ENCODE measurements around the gene PPM1E. TPM values are rescaled to one million over a fixed set of nuclear protein-coding genes. Genes with fewer than 3 reads are reported as not detected.

The PPM1E gene
- total and polyA plus RNA-seq, 2 of the 4 experiments (the other 2 are of a cell fraction): under 0.01 to 0.05 TPM

DNA sequence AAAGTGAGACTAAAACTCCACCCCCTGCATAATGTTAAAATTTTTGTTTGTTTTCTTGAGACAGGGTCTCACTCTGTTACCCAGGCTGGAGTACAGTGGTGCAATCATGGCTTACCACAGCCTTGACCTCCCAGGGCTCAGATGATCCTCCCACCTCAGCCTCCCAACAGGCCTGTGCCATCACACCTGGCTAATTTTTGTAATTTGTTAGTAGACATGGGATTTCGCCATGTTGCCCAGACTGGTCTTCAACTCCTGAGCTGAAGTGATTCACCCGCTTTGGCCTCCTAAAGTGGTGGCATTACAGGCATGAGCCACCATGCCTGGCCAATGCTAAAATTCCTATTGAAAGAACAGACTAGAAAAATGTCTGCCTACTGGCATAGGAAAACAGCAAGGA, 247.2 kb downstream of the PPM1E start:
- Histone ChIP-seq H2BK15ac (ENCODE audit: low read depth, low read length) (peak overlapping the region; percentile 53; the same call in 1 of the 3 replicates), H3K4me3 (ENCODE audit: insufficient read depth, low read depth, low read length) (no peak overlapping the region), H3K23ac (ENCODE audit: low read depth, low read length) (no peak overlapping the region; the same call in 1 of the 2 replicates), H2BK120ac (ENCODE audit: low read depth, low read length) (0 out of 2 replicates have a peak overlapping the region, but pooled peaks have one; percentile 5), H3K27ac (ENCODE audit: insufficient read depth, low read length) (no peak overlapping the region), H3K56ac (ENCODE audit: extremely low read depth, insufficient read depth, low read length) (no peak overlapping the region), H2AK5ac (ENCODE audit: low read depth, low read length) (peak overlapping the region; percentile 39; the same call in 1 of the 2 replicates), H4K8ac (ENCODE audit: low read depth in 2 of 2, low read length in 2 of 2) (peak overlapping the region in 1 of 2 experiments; percentile 37; a peak in 1 of 4 replicates), H2AK9ac (replicated peaks; ENCODE audit: low read depth, low read length, poor library complexity) (no peak overlapping the region), H3K79me1 (ENCODE audit: low read depth in 1 of 2, low read length in 2 of 2) (peaks cover 0 to 4% of the 10 kb centered on the region in 2 experiments; a peak in 1 of 4 replicates), H2BK20ac (ENCODE audit: low read depth, low read length) (peak overlapping the region; percentile 47), H4K20me1 (ENCODE audit: insufficient read depth, low read length) (no peaks in the 10 kb centered on the region), H3K9me3 (ENCODE audit: control insufficient read depth, insufficient read depth, low read length) (no peaks in the 10 kb centered on the region), H2BK5ac (ENCODE audit: low read depth, low read length, poor library complexity, severe bottlenecking) (no peak overlapping the region), H4K5ac (ENCODE audit: low read depth, low read length) (no peak overlapping the region), H3K14ac (replicated peaks; ENCODE audit: low read depth, low read length) (no peak overlapping the region), H2AFZ (replicated peaks; ENCODE audit: low read length, poor library complexity) (no peak overlapping the region), H3K4ac (ENCODE audit: low read depth, low read length) (no peak overlapping the region; the same call in 1 of the 2 replicates), H3K4me2 (ENCODE audit: low read depth, low read length) (no peak overlapping the region), H3K36me3 (ENCODE audit: control insufficient read depth, insufficient read depth, low read length) (peaks cover 3% of the 10 kb centered on the region; the same call in 1 of the 2 replicates), H3K18ac (ENCODE audit: low read depth, low read length) (no peak overlapping the region), H4K91ac (ENCODE audit: insufficient read depth, low read depth, low read length) (peak overlapping the region; percentile 35; the same call in 1 of the 2 replicates), H3K4me1 (ENCODE audit: control insufficient read depth, insufficient read depth, low read length) (peaks cover 6% of the 10 kb centered on the region), H3K27me3 (ENCODE audit: control insufficient read depth, insufficient read depth, low read length) (no peaks in the 10 kb centered on the region), H3K9me1 (ENCODE audit: insufficient read depth, low read length) (no peaks in the 10 kb centered on the region; the same call in 1 of the 2 replicates), H3K9ac (ENCODE audit: low read depth, low read length) (no peak overlapping the region)
- no peak for ATAC-seq (ENCODE audit: low read depth)
- in situ Hi-C loops (cut with MboI; ENCODE audit: low sequenced_read_pairs): loop anchor here (10.0 kb wide), 1 partner anchor 418 kb away; no protein-coding TSS in a partner anchor
- WGBS, 2 experiments (ENCODE audit: extremely low coverage in 2 of 2, insufficient read length in 1 of 2): 100% methylated on average over 2 of the region's 2 CpGs; no CpG with 5 or more reads in 1 of the 2 experiments
- ChIA-PET POLR2A (ENCODE audit: unreplicated experiment) (no interaction called here), CTCF (interaction anchor here (1.2 to 3.8 kb wide), 2 partner anchors 291 to 415 kb away, joined by 3 to 28 read pairs; no protein-coding TSS in a partner anchor)
- TF ChIP-seq BHLHE40 (IDR thresholded peaks at IDR 0.05; ENCODE audit: low read depth, low read length) (no peak), POLR2A (IDR thresholded peaks at IDR 0.05; ENCODE audit: low read depth, low read length) (no peak), CHD1 (IDR thresholded peaks at IDR 0.05; ENCODE audit: low read depth, low read length) (no peak), NFE2L2 (IDR thresholded peaks at IDR 0.05; ENCODE audit: low read depth, low read length) (no peak), SMC3 (IDR thresholded peaks at IDR 0.05; ENCODE audit: low read depth, low read length) (no peak), RFX5 (IDR thresholded peaks at IDR 0.05; ENCODE audit: low read depth, low read length) (no peak), MAFK (IDR thresholded peaks at IDR 0.05; ENCODE audit: low read depth, low read length) (no peak), MAZ (IDR thresholded peaks at IDR 0.05; ENCODE audit: borderline replicate concordance, low read depth, low read length) (no peak), FOS (IDR thresholded peaks at IDR 0.05; ENCODE audit: low read depth, low read length) (no peak), CTCF (conservative IDR thresholded peaks at IDR 0.05; ENCODE audit: low read depth, low read length) (no peak), RCOR1 (IDR thresholded peaks at IDR 0.05; ENCODE audit: insufficient replicate concordance, low read length) (no peak), RAD21 (IDR thresholded peaks at IDR 0.05; ENCODE audit: low read length) (no peak), MXI1 (IDR thresholded peaks at IDR 0.05; ENCODE audit: borderline replicate concordance, low read depth, low read length) (no peak), CEBPB (IDR thresholded peaks at IDR 0.05; ENCODE audit: low read depth, low read length) (no peak), USF2 (IDR thresholded peaks at IDR 0.05; ENCODE audit: low read depth, low read length) (no peak)
- TF ChIP-seq, protein P1, sequence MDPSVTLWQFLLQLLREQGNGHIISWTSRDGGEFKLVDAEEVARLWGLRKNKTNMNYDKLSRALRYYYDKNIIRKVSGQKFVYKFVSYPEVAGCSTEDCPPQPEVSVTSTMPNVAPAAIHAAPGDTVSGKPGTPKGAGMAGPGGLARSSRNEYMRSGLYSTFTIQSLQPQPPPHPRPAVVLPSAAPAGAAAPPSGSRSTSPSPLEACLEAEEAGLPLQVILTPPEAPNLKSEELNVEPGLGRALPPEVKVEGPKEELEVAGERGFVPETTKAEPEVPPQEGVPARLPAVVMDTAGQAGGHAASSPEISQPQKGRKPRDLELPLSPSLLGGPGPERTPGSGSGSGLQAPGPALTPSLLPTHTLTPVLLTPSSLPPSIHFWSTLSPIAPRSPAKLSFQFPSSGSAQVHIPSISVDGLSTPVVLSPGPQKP (IDR thresholded peaks at IDR 0.05; ENCODE audit: borderline replicate concordance, low read depth, low read length): no peak
- dilution Hi-C loops (cut with HindIII; ENCODE audit: low sequenced_read_pairs, unreplicated experiment): no loop called here
- DNase-seq: peak; percentile 8
- intact Hi-C loops (cut with micrococcal nuclease): loop anchor here (5.0 kb wide), 1 partner anchor 346 kb away; no protein-coding TSS in a partner anchor
- no TSS peak for BruUV-seq (replicated peaks)

Data from IMR-90 (cell line).